NCI-H2196 (cell line): ENCODE measurements around the gene ZNF322.
"Not testable (repeated sequence)": the region's sequence is repeated elsewhere in the genome, so short reads cannot be mapped to it uniquely, and the experiment has no call there.

ENCODE experiments used
- DNase-seq: peaks from one replicate; lab custom pipeline; 2025; ENCODE audit not compliant: unreplicated experiment; lab: John Stamatoyannopoulos, UW

The ZNF322 gene

GRCh38 chr6:26659042-26659999 lies at the start of gene ZNF322:
ZNF322 (minus strand) TSS chr6:26659746; CDS start chr6:26638553, 21,193 bp downstream.
- DNase-seq, result peak; percentile 93

DNA sequence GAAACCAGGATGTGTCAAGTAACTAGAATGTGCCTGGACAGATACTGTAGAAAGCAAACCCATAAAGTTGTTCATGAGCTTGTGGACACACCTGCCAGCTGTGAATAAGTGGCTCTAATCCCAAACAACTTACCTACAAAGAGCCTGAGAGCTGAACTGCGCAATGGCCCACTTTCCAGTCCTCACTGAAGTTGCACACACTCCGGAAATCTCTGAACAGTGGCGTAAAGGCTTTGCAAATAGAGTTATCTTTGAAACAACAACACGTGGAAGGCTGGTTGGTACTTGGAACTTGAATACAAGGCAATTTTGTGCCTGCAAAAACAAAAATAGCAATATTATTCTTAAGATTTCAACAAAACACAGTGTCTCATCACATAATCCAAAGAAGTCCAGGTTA lies 46.2 kb upstream of the ZNF322 start:
- not testable (repeated sequence) for DNase-seq

GRCh38 chr6:26705352-26705751 lies 45.8 kb upstream of the ZNF322 start:
- not testable (repeated sequence) for DNase-seq

GRCh38 chr6:26701023-26701747 lies 41.6 kb upstream of the ZNF322 start:
- DNase-seq, result not testable (repeated sequence)

- not testable (repeated sequence) for DNase-seq
Observed at GRCh38 chr6:26697496-26697895, 38.0 kb upstream of the ZNF322 start.

GRCh38 chr6:26689324-26689947 lies 29.9 kb upstream of the ZNF322 start:
- not testable (repeated sequence) for DNase-seq

DNA sequence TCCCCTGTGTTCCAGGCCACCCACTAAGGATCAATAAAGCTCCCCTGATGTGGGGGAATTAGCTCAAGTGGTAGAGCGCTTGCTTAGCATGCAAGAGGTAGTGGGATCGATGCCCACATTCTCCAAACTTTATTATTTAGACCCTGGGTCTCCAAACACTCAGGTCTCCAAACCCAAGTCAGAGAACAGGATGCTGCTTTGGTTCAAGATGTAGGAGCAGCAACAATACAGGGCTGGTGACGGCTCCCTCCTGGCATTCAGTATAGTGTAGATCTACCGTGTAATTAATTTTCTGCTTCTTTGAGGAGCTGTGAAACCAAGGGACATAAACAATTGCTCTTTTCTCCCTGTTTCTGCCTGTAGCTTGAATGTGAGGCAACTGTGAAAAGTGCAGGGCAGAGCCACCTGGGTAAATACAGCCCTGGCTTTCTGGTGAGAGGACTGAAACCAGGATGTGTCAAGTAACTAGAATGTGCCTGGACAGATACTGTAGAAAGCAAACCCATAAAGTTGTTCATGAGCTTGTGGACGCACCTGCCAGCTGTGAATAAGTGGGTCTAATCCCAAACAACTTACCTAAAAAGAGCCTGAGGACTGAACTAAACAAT lies 23.0 kb upstream of the ZNF322 start:
- DNase-seq, result not testable (repeated sequence)

DNA sequence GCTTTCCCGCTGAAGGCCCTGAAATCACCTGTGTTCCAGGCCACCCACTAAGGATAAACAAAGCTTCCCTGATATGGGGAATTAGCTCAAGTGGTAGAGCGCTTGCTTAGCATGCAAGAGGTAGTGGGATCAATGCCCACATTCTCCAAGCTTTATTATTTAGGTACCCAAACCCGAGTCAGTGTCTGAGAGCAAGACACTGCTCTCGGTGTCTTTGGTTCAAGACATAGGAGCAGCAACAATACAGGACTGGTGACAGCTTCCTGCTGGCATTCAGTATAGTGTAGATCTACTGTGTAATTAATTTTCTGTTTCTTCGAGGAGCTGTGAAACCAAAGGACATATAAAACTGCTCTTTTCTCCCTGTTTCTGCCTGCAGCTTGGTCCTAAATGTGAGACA lies 13.7 kb upstream of the ZNF322 start:
- DNase-seq, result not testable (repeated sequence)

DNA sequence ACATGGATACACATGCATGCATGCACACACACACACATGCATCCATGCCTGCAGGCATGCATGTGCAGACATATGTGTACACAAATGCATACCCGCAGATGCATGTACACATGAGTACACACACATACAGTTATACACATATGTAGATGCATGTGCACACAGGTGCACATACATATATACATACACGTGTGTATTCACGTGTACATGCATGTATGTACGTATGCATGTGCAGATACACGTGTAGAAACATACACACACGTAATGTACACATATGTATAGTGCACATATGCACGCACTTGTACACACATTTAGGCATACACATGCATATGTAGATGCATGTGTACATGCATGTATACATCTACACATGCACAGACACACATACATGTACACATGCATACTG lies 11.0 kb upstream of the ZNF322 start:
- not testable (repeated sequence) for DNase-seq

DNA sequence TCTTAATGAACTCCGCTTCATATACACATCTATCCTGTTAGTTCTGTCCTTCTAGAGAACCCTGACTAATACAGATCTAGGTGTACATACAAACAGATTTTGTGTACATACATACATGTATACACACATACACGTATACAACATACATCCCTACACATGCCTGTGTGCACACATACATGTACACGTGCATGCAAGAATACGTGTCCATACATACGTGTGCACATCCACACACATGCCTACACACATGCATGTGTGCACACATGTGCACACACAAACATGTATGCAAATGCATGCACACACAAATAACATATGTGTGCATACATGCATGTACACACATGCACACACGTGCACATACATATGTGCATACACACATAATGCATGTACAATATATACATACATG lies 10.5 kb upstream of the ZNF322 start:
- not testable (repeated sequence) for DNase-seq

- no peak for DNase-seq
Observed at GRCh38 chr6:26660000-26660361, 435 bp upstream of the ZNF322 start.

DNA sequence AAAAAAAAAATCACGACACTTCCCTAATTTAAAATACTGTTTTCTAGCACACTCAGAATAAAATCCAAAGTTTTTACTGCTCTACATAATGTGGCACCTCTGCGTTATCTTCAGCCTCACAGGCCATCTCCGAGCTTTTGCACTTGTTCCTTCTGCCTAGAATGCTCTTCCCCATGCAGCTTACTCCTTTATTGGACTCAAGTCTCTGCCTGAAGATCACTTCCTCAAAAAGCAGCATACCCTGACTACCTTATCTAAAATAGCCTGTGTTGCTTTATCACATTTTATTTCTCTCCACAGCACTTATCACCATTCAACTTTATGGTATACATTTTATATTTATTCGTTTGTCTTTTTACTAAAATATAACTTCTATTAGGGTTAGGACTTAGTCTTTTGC lies 2.3 kb downstream of the ZNF322 start:
- no peak for DNase-seq

GRCh38 chr6:26653007-26653406 lies 6.5 kb downstream of the ZNF322 start:
- DNase-seq, result no peak

GRCh38 chr6:26651133-26651781 lies 8.3 kb downstream of the ZNF322 start:
- no peak for DNase-seq

- no peak for DNase-seq
Observed at GRCh38 chr6:26646074-26646473, 13.5 kb downstream of the ZNF322 start.

GRCh38 chr6:26640806-26641205 lies 18.7 kb downstream of the ZNF322 start:
- DNase-seq, result no peak

- DNase-seq, result no peak
Observed at GRCh38 chr6:26629359-26629758, 30.2 kb downstream of the ZNF322 start.

DNA sequence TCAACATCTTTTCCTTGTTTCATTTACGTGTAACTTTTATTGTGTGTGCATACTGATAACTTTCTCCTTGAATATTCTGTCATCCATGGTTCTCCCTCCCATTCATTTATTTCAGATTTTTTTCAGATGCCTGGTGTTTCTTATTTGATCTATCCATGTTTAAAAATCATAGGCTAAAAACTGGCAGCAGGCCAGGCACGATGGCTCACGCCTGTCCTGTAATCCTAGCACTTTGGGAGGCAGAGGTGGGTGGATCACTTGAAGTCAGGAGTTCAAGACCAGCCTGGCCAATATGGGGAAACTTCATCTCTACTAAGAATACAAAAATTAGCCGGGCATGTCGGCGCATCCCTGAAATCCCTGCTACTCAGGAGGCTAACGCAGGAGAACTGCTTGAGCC lies 31.7 kb downstream of the ZNF322 start:
- DNase-seq, result no peak

DNA sequence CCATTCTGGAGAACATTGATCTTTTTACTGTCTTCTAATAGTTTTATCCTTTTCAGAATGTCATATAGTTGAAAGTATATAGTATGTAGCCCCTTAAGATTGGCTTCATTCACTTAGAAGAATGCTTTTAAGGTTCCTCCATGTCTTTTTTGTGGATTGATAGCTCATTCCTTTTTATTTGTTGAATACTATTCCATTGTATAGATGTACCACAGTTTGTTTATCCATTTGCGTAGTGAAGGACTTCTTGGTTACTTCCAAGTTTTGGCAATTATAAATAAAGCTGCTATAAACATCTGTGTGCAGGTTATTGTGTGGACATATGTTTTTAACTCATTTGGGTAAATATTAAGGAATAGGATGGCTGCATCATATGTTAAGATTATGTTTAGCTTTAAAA lies 35.0 kb downstream of the ZNF322 start:
- no peak for DNase-seq

DNA sequence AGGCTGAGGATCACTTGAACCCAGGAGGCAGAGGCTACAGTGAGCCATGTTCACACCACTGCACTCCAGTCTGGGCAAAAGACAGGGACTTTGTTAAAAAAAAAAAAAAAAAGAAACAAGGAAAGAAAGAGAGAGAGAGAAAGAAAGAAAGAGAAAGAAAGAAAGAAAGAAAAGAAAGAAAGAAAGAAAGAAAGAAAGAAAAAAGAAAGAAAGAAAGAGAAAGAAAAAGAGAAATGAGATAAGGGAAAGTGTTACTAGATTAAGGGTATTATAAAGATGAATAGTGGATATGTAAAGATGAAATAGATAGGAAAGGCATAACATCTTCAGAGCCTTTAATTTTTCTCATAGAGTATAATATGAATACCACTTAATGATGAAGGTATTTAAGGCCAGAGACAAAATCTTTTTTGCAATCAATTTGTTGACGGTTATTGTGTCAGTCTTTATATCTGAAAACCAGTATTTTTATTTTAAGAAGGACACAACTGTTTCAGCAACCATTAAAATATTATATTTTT lies 36.1 kb downstream of the ZNF322 start:
- DNase-seq, result no peak
